Measurements from ENCODE around the gene EMX1. TPM values are rescaled to one million over a fixed set of nuclear protein-coding genes. Genes with fewer than 3 reads are reported as not detected.

EMX1 gene
- polyA plus RNA-seq, 3 donors, result not detected

DNA sequence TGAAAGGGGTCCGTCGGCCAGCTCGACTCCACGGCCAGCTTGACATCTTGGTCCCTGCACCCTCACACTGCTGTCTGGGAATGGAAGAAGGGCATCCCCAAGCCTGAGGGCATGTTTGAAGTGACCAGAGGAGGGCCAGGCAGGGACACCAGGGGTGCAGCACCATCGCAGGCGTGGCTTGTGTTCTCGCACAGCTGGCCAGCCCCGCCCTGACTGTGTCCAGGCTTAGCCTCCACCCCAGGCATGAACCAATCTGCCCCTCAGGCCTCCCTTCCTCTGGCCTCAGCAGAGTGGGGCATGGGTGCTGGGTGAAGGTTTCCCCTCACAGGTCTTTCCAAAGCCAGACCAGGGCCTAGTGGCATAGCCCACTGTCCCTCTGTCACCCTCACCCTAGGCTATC lies 25.0 kb downstream of the EMX1 start:
- Histone ChIP-seq H3K79me2 (ENCODE audit: insufficient read depth, low read length) (no peaks in the 10 kb centered on the region), H3K4me3 (replicated peaks in 1 of 3; ENCODE audit: low read depth in 2 of 3, low read length in 3 of 3) (no peak overlapping the region), H3K36me3 (replicated peaks in 1 of 2; ENCODE audit: control insufficient read depth in 1 of 2, insufficient read depth in 2 of 2, low read length in 2 of 2) (peaks cover 26 to 39% of the 10 kb centered on the region in 2 donors), H4K20me1 (ENCODE audit: insufficient read depth, low read length) (no peaks in the 10 kb centered on the region), H2AFZ (ENCODE audit: insufficient read depth, low read depth, low read length, poor library complexity, severe bottlenecking) (no peak overlapping the region), H3K9ac (ENCODE audit: insufficient read depth, low read length, poor library complexity, severe bottlenecking) (peak overlapping the region; percentile 49), H3K9me3 (replicated peaks in 1 of 2; ENCODE audit: control insufficient read depth in 1 of 2, insufficient read depth in 1 of 2, low read length in 2 of 2) (no peaks in the 10 kb centered on the region), H3K27ac (ENCODE audit: low read depth in 1 of 2, low read length in 2 of 2) (no peak overlapping the region), H3K27me3 (ENCODE audit: control insufficient read depth in 2 of 2, insufficient read depth in 2 of 2, low read length in 2 of 2) (no peaks in the 10 kb centered on the region), H3K4me2 (replicated peaks; ENCODE audit: extremely low read depth, low read length, poor library complexity, severe bottlenecking) (no peak overlapping the region), H3K4me1 (ENCODE audit: control insufficient read depth in 1 of 2, insufficient read depth in 2 of 2, low read length in 2 of 2) (peaks cover 10 to 14% of the 10 kb centered on the region in 2 donors)
- H3K27me3 Mint-ChIP-seq (ENCODE audit: low read depth in 3 of 3), result peaks cover 1 to 6% (median 4%) of the 10 kb centered on the region in 3 donors
- H3K36me3 Mint-ChIP-seq, result peaks cover 56 to 76% of the 10 kb centered on the region in 2 donors
- WGBS (ENCODE audit: insufficient coverage), result 88% methylated on average over 7 of the region's 8 CpGs
- TF ChIP-seq CTCF (IDR thresholded peaks at IDR 0.05), result no peak
- no peak overlapping the region for H3K27ac Mint-ChIP-seq
- intact Hi-C loops (cut with micrococcal nuclease), result no loop called here
- no peaks in the 10 kb centered on the region for H3K9me3 Mint-ChIP-seq
- no peak for DNase-seq
- peaks cover 14% of the 10 kb centered on the region for H3K4me1 Mint-ChIP-seq
- H3K4me3 Mint-ChIP-seq, result no peak overlapping the region

GRCh38 chr2:72942881-72943418 lies 25.6 kb downstream of the EMX1 start:
- Mint-ChIP-seq H3K36me3 (peaks cover 59 to 82% of the 10 kb centered on the region in 2 donors), H3K9me3 (no peaks in the 10 kb centered on the region), H3K27ac (peak overlapping the region in 1 of 7 donors; percentile 15), H3K4me1 (peaks cover 14% of the 10 kb centered on the region), H3K4me3 (no peak overlapping the region), H3K27me3 (ENCODE audit: low read depth in 3 of 3) (peaks cover 1 to 4% (median 4%) of the 10 kb centered on the region in 3 donors)
- H3K9me3 ChIP-seq (replicated peaks in 1 of 2; ENCODE audit: control insufficient read depth in 1 of 2, insufficient read depth in 1 of 2, low read length in 2 of 2), result no peaks in the 10 kb centered on the region
- peaks cover 26 to 42% of the 10 kb centered on the region in 2 donors for H3K36me3 ChIP-seq (replicated peaks in 1 of 2; ENCODE audit: control insufficient read depth in 1 of 2, insufficient read depth in 2 of 2, low read length in 2 of 2)
- H3K4me3 ChIP-seq (replicated peaks in 1 of 3; ENCODE audit: low read depth in 2 of 3, low read length in 3 of 3), result no peak overlapping the region
- no peak overlapping the region for H3K9ac ChIP-seq (ENCODE audit: insufficient read depth, low read length, poor library complexity, severe bottlenecking)
- H3K4me1 ChIP-seq (ENCODE audit: control insufficient read depth in 1 of 2, insufficient read depth in 2 of 2, low read length in 2 of 2), result peaks cover 10 to 14% of the 10 kb centered on the region in 2 donors
- no peak for DNase-seq
- H4K20me1 ChIP-seq (ENCODE audit: insufficient read depth, low read length), result no peaks in the 10 kb centered on the region
- no peaks in the 10 kb centered on the region for H3K27me3 ChIP-seq (ENCODE audit: control insufficient read depth in 2 of 2, insufficient read depth in 2 of 2, low read length in 2 of 2)
- no peak overlapping the region for H3K27ac ChIP-seq (ENCODE audit: low read depth in 1 of 2, low read length in 2 of 2)
- no peak overlapping the region for H2AFZ ChIP-seq (ENCODE audit: insufficient read depth, low read depth, low read length, poor library complexity, severe bottlenecking)
- intact Hi-C loops (cut with micrococcal nuclease), result no loop called here
- no peak for TF ChIP-seq CTCF (IDR thresholded peaks at IDR 0.05)
- H3K79me2 ChIP-seq (ENCODE audit: insufficient read depth, low read length), result no peaks in the 10 kb centered on the region
- H3K4me2 ChIP-seq (replicated peaks; ENCODE audit: extremely low read depth, low read length, poor library complexity, severe bottlenecking), result no peak overlapping the region
- WGBS (ENCODE audit: insufficient coverage), result 100% methylated on average over 3 of the region's 8 CpGs

All from CD14-positive monocyte (primary cell).